Measurements from ENCODE around the gene ZNF462.

The ZNF462 gene

GRCh38 chr9:106954558-106954957, 91.6 kb downstream of the ZNF462 start:
- DNase-seq (ENCODE audit: low read depth) = no peak
- no peak overlapping the region for H3K4me3 ChIP-seq (ENCODE audit: low read depth, low read length)
- TF ChIP-seq CTCF (IDR thresholded peaks at IDR 0.05; ENCODE audit: insufficient read depth, low read depth, low read length, missing control alignments) = no peak

GRCh38 chr9:106954974-106955850, 92.2 kb downstream of the ZNF462 start:
- no peak for TF ChIP-seq CTCF (IDR thresholded peaks at IDR 0.05; ENCODE audit: insufficient read depth, low read depth, low read length, missing control alignments)
- DNase-seq (ENCODE audit: low read depth) = no peak
- H3K4me3 ChIP-seq (ENCODE audit: low read depth, low read length) = no peak overlapping the region

GRCh38 chr9:106956971-106957370, 94.0 kb downstream of the ZNF462 start:
- no peak for TF ChIP-seq CTCF (IDR thresholded peaks at IDR 0.05; ENCODE audit: insufficient read depth, low read depth, low read length, missing control alignments)
- DNase-seq (ENCODE audit: low read depth) = no peak
- no peak overlapping the region for H3K4me3 ChIP-seq (ENCODE audit: low read depth, low read length)

GRCh38 chr9:106958955-106959657, 96.1 kb downstream of the ZNF462 start:
- no peak overlapping the region for H3K4me3 ChIP-seq (ENCODE audit: low read depth, low read length)
- DNase-seq (ENCODE audit: low read depth) = no peak
- TF ChIP-seq CTCF (IDR thresholded peaks at IDR 0.05; ENCODE audit: insufficient read depth, low read depth, low read length, missing control alignments) = no peak

GRCh38 chr9:106960258-106960657, 97.3 kb downstream of the ZNF462 start:
- DNase-seq (ENCODE audit: low read depth) = no peak
- no peak overlapping the region for H3K4me3 ChIP-seq (ENCODE audit: low read depth, low read length)
- no peak for TF ChIP-seq CTCF (IDR thresholded peaks at IDR 0.05; ENCODE audit: insufficient read depth, low read depth, low read length, missing control alignments)

GRCh38 chr9:106961623-106962022, 98.7 kb downstream of the ZNF462 start:
- no peak for DNase-seq (ENCODE audit: low read depth)
- H3K4me3 ChIP-seq (ENCODE audit: low read depth, low read length) = no peak overlapping the region
- no peak for TF ChIP-seq CTCF (IDR thresholded peaks at IDR 0.05; ENCODE audit: insufficient read depth, low read depth, low read length, missing control alignments)
